GM18858 (cell line): Measurements from ENCODE around the gene PPIG.
"Not testable (repeated sequence)": the region's sequence is repeated elsewhere in the genome, so short reads cannot be mapped to it uniquely, and the experiment has no call there.

Experiments used
- ATAC-seq: cut with Tn5 transposase; IDR thresholded peaks from one replicate; pipeline ENCODE4 v1.9.1; 2021; ENCODE audit not compliant: unreplicated experiment

The PPIG gene

DNA sequence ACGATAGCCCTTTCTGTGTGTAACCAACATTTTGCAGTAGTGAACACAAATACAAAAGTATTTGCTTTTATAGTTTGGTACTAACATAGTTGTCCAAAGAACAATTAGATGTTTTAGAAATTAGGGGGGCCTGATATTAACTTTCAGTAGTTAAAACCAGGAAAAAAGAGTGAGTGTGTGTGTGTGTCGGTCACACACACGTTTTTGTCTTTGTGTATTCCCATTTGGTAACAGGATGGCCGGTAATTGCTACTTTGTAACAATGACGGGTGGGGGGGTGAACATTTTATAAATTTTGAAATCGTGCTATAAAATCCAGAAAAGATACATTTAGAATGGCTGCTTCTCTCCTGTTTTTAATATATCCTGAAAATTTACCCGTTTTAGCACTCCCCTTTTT lies 1.5 kb downstream of the PPIG start:
- ATAC-seq, result no peak

GRCh38 chr2:169590804-169591203 lies 6.7 kb downstream of the PPIG start:
- no peak for ATAC-seq

DNA sequence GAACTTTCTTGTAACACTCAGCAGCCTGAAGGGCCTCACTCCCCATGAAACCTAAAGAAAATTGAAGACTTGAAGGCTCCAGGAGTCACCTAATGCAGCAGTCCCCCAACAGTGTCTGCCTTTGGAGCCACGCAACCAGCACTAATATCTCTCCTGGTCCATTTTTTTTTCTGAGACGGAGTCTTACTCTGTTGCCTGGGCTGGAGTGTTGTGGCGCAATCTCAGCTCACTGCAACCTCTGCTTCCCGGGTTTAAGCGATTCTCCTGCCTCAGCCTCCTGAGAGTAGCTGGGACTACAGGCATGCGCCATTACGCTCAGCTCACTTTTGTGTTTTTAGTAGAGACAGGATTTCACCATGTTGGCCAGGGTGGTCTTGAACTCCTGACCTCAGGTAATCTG lies 12.4 kb downstream of the PPIG start:
- not testable (repeated sequence) for ATAC-seq

GRCh38 chr2:169598982-169599381 lies 14.8 kb downstream of the PPIG start:
- ATAC-seq, result no peak

DNA sequence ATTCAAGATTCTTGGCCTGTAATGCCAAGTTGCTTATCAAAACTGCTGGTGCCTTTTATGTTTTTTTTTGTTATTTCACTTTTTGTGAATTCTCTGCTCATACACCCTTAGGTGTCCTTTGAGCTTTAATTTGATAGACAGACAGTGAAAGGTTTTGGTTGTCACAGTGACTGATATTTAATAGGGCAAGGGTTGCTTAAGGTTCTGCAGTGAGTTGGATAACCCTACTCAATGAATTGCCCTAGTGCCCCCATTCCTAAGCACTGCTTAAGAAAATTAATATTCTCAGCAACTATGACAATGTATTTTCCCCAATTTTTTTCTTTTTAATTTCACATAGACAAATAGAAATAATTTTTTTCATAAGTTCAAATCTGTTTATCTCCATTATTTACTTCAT lies 15.4 kb downstream of the PPIG start:
- ATAC-seq, result no peak

DNA sequence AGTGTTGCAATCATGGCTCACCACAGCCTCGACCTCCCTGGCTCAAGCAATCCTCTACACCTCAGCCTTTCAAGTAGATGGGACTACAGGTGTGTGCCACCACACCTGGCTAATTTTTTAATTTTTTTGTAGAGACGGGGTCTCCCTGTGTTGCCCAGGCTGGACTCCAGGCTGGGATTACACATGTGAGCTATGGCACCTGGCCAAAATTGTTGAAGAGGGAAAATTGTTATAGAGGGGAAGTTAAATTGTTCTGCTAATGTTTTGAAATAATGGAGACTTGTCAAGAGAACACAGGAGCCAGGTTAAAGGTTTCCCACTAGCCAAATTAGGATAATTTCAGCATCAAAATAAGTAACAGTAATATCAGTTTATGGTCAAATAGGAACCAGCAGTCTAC lies 25.1 kb downstream of the PPIG start:
- ATAC-seq, result no peak

GRCh38 chr2:169613876-169614275 lies 29.7 kb downstream of the PPIG start:
- ATAC-seq, result no peak

DNA sequence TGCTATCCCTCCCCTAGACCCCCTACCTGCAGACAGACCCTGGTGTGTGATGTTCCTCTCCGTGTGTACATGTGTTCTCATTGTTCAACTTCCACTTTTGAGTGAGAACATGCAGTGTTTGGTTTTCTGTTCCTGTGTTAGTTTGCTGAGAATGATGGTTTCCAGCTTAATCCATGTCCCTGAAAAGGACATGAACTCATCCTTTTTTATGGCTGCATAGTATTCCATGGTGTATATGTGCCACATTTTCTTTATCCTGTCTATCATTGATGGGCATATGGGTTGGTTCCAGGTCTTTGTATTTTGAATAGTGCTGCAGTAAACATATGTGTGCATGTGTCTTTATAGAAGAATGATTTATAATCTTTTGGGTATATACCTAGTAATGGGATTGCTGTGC lies 31.8 kb downstream of the PPIG start:
- ATAC-seq, result not testable (repeated sequence)

GRCh38 chr2:169619946-169620345 lies 35.8 kb downstream of the PPIG start:
- no peak for ATAC-seq

DNA sequence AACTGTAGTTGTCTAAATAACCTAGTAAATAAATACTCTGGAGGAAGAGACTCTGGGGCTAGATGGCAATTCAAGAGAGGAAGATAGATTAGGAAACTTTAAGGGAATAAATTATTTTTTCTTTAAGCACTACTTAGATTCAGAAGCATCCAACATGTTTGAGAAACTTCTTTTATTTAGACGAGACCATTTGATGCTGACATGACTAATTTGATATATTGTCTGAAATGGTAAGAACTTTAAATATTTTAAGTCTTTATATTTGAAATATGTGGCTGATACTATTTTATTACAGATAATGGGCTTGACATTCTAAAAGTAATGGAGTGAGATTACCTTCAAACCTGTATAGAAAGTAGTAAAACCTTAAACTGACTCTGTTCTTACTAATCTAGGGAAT lies 36.4 kb downstream of the PPIG start:
- no peak for ATAC-seq

DNA sequence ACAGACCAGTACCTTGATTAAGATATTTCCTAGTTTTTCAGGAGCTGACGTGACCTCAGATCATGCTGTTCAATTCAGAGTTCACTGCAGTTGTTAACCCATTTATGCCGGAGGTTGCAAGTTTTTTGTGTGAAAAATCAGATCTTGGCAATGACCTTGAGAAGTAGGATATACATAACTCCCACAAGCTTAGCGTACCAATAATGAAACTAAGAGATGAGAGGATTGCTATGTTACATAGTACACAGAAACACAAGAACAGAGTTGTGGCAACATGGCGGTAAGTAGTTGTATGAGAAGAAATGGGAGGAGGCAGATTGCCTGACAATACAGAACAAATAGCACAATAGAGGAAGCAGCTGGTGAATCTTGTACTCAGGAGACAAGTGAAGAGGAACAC lies 39.1 kb downstream of the PPIG start:
- no peak for ATAC-seq

DNA sequence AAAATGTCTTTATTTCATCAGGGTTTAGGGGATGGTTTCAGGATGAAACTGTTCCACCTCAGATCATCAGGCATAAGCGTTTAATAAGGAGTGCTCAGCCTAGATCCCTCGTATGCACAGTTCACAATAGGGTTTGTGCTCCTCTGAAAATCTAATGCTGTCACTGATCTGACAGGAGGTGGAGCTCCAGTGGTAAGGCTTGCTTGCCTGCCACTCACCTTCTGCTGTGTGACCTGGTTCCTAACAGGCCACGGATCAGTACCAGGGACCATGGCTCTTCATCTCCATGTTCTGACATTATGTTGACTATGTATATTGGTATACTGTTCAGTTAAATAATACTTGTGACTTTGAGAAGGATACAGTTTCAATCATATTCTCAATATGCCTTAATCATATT lies 41.6 kb downstream of the PPIG start:
- no peak for ATAC-seq

- no peak for ATAC-seq
Measured at GRCh38 chr2:169636440-169637097, 52.4 kb downstream of the PPIG start.

DNA sequence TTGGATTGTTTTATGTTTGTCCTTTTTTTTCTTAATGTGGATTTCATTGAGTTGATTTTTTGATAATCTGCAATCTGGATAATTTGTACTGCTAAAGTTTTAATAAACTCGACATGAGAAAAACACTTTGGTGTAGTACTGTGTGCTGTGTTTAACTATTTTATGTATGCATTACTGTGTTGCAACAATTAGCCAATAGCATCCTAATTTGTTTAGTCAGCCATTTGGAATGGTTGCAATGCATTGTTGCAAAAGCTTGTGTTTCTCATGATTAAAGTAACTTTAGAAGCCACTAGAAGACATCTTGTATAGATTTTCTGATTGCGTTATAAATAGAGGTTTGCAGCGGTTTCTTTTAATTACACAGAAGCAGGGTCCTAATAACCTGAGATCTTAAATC lies 53.5 kb downstream of the PPIG start:
- ATAC-seq, result no peak

DNA sequence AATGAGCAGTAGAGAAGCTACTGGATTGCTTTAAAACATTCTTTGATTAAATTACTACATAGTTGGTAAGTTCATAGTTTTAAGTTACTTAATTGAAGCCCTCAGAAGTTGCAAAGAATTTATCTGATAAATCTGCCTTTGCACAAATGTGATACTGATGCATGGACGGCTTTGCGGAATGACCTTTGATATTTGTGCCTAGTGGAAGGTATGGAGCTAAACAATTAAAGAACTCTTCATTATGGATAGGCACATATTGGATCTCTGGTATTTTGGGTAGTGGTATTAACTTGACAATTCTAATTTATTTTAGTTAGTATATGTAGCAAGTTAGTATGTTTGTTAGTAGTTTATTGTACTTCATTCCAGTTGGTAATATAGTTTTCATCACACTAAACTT lies 56.0 kb downstream of the PPIG start:
- ATAC-seq, result no peak

GRCh38 chr2:169641464-169641863 lies 57.3 kb downstream of the PPIG start:
- ATAC-seq, result no peak

- no peak for ATAC-seq
Measured at GRCh38 chr2:169644173-169644572, 60.0 kb downstream of the PPIG start.

- no peak for ATAC-seq
Measured at GRCh38 chr2:169647496-169647895, 63.3 kb downstream of the PPIG start.

DNA sequence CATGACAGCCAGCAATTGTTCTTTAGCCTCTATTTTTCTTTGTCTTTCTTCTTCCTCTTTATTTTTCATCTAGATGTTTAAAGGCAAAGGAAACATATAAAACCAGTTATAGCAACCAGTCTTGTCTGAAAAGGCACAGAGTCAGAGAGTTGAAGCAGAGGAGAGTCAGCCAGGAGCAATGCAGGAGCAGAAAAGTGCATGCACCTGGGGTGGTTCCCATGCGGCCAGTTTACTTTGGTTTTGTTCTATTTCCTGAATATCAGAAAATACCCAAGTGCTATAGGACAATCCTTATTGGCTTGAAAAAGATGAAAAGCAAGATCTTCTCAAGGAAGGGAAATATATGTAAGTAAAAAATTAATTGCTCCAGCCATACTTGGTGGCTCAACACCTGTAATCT lies 65.1 kb downstream of the PPIG start:
- no peak for ATAC-seq

DNA sequence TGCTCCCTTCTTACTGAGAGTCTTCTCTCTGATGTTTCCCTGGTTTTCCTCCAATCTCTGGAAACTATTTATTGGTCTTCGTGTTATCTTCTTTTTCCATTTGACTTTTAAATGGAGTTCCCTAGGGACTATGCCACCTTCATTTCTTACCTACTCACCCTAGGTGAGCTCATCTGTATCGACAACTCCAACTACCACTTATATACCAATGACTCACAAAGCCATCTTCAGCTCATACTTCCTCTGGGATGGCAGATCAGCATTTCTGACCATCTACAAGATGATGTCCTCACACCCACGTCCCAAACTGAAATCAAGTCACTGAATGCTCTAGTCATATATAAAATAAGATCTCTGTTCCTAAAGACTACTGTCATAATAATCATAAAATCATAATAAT lies 69.5 kb downstream of the PPIG start:
- no peak for ATAC-seq

- ATAC-seq, result no peak
Measured at GRCh38 chr2:169656164-169656563, 72.0 kb downstream of the PPIG start.

- no peak for ATAC-seq
Measured at GRCh38 chr2:169658877-169659276, 74.7 kb downstream of the PPIG start.

GRCh38 chr2:169659320-169659719 lies 75.2 kb downstream of the PPIG start:
- no peak for ATAC-seq

- no peak for ATAC-seq
Measured at GRCh38 chr2:169661265-169661664, 77.1 kb downstream of the PPIG start.
